GM13977 (cell line): ENCODE measurements around the gene HOXB7.

ENCODE experiments used
- DNase-seq: peaks from one replicate; pipeline ENCODE4 v3.0.0; 2012; ENCODE audit warnings: low spot score
- in situ Hi-C: fragments of 300-500 bp; cut with MboI; formaldehyde crosslinking; loops from one replicate; pipeline ENCODE4 v1.12.0; 2022; ENCODE audit warnings: low sequenced_read_pairs, low pct_unique_long_range_greater_than_20kb, mixed read lengths, inconsistent platforms; ENCODE audit not compliant: unreplicated experiment
- TF ChIP-seq, protein P1 (sequence below): IDR thresholded peaks from 2 replicates; pipeline ENCODE4 v1.5.1; 2012; ENCODE audit warnings: mild to moderate bottlenecking, control low read depth; ENCODE audit not compliant: insufficient read depth; ENCODE audit errors: extremely low read depth, missing control alignments

HOXB7 gene

DNA sequence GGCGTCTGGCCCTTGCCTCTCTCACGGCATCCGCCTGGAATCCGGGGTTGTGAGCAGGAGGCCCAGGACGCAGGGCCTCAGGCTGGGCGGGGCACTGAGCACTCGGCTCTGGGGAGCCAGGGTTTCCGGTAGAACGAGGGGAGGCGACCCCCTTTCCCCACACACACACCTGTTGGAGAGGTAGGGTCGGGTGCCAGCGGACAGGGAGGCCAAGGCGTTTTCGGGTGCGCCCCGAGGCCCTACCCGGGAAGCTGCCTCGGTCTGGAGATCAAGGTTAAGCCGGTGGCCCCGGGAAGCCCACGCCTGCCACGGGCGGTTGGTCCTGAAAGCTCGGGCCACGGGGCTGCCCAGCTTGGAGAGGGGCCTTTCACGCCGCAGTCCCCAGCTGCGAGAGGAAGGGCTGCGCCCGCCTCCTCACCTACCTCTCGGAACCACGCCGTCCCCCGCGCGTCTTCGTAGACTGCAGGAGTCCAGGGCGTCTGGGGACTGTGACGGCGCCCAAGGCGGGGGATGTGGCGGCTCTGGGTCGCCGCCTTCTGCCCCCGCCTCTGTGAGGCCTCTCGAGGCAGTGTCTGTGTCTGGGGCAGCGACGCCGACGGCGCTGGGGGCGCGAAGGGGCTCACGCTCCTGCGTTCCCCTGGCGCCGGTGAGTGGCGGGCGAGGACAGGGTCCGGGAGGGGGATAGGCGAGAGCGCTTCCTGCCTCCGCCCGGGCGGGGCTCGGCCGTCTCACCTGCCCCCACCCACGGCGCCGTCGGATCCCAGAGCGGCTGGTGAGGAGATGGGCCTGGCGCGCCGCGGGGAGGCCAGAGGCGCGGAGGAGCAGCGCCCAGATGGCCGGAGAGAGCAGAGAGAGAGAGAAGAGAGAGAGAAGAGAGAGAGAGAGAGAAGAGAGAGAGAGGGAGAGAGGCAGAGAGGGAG, 35.6 kb upstream of the HOXB7 start:
- DNase-seq = peak; percentile 56
- TF ChIP-seq, protein P1, sequence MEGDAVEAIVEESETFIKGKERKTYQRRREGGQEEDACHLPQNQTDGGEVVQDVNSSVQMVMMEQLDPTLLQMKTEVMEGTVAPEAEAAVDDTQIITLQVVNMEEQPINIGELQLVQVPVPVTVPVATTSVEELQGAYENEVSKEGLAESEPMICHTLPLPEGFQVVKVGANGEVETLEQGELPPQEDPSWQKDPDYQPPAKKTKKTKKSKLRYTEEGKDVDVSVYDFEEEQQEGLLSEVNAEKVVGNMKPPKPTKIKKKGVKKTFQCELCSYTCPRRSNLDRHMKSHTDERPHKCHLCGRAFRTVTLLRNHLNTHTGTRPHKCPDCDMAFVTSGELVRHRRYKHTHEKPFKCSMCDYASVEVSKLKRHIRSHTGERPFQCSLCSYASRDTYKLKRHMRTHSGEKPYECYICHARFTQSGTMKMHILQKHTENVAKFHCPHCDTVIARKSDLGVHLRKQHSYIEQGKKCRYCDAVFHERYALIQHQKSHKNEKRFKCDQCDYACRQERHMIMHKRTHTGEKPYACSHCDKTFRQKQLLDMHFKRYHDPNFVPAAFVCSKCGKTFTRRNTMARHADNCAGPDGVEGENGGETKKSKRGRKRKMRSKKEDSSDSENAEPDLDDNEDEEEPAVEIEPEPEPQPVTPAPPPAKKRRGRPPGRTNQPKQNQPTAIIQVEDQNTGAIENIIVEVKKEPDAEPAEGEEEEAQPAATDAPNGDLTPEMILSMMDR = no peak
- in situ Hi-C loops = no loop called here

DNA sequence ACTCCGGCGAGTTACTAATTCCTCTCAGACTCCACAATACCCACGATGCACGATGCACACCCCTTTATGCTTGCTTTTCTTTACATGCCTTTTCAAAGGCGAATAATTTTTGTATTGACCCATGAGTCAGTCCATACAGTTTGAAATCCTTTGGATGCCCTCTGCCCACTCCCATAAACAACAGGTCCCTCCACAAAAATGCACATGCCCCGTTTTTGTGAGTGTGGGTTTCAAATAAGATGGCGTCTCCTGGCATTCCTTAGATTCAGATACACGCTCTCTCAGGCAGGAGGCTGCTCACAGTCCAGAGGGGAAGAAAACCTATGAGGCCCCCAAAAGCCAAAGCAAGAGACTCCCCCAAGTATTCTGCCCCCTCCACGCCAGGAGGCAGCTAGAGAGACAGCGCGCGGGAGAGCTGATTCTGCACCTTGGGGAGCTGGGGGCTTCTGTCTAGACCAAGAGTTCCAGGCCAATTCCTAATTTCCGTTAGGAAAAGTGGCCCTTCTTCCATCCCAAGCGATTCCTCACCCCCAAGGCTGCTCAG, 34.9 kb upstream of the HOXB7 start:
- DNase-seq = peak; percentile 25
- in situ Hi-C loops = no loop called here
- TF ChIP-seq, protein P1 = no peak

DNA sequence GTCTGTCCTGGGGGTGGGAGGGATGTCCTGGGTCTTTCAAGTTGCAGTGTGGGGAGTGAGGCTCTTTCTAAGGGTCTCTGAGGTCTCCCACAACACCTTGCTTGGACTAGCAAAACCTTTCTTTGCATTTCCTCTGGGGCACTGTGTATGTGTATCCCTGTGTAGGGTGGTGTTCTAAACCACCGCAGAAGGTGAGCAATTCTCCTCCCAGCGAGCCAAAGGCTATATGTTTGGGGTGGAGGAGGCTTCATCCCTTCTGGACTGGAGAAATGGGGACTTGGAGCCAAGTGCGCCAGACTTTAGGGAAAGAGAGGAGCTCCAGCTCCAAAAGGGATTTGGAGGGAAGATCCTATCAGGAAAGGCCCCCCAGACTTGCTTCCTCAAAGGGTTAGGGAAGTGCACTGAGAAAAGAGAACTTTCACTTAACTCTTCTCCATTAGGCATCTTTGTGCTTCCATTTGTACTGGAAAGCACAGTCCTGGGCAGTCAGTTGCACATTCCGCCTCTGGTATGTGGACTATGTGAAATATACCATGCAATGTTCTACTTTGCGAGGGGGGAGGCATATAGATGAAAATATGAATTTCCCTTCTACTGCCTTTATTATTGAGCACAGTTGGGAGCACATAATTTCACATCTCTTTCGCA, 34.2 kb upstream of the HOXB7 start:
- TF ChIP-seq, protein P1 = no peak
- peak; percentile 15 for DNase-seq
- in situ Hi-C loops = no loop called here

DNA sequence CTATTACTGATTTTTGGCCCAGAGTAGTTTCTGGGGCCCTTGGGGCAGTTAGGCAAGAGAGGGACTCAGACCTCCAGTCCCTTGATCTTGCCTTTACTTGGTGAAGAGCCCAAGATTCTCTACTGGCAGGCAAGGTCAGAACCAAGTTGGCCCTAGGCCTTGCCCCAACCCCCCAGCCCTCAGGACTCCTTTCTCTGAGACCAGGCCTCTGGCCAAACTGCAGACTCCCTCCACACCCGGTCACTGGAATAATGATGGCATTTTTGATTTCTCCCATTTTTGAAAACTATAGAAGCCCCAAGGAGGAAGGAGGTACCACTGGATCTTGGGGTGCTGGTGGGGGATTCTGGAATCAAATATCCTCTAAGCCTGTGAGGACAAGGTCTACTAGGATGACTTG, 33.3 kb upstream of the HOXB7 start:
- in situ Hi-C loops = no loop called here
- DNase-seq = no peak
- TF ChIP-seq, protein P1 = no peak

DNA sequence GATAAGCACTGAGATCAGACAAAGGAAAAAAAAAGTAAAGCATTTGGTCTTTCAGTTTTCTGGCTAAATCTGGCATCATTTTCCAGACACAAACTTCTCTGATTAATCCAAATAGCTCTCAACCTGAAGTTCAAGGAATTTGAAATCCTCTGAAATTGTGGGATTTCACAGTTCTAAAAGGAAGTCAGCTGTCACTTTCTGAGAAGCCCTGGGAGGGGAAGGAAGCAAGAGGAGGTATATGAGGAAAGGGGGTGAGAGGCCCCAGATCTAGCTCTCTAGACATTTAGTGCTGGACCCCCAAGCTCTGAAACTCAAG, 32.8 kb upstream of the HOXB7 start:
- in situ Hi-C loops = no loop called here

More for the DNA sequence above, 32.8 kb upstream of the HOXB7 start:
- TF ChIP-seq, protein P1 = no peak
- DNase-seq = peak; percentile 9
